Measurements from ENCODE around the gene HNRNPA1. TPM values are rescaled to one million over a fixed set of nuclear protein-coding genes. Genes with fewer than 3 reads are reported as not detected.

Gene HNRNPA1
- polyA plus RNA-seq, 4 donors, result 3,341 to 3,757 (median 3,663) TPM

DNA sequence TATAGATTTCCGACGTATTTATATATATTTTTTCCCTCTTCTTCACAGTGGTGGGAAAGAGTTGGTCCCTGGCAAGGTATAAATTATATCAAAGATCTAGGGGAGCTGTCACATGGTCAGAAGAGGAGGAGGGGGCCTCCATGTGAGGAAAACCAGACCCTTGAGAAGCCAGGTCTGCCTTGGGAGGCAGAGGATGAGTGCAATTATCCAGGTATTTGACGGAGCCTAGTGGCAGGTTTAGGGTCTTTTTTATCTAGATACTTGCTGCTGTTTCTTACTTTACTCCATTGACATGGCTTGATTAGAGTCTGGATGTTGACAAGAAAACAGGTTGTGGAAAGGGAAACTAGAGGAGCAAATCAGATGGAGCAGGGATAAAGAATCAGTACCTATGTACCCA is 49.9 kb downstream of the HNRNPA1 start:
- DNase-seq (ENCODE audit: low read depth in 4 of 4, low spot score in 3 of 4), result no peak

GRCh38 chr12:54331461-54331860 is 50.9 kb downstream of the HNRNPA1 start:
- DNase-seq (ENCODE audit: low read depth in 4 of 4, low spot score in 3 of 4), result no peak

DNA sequence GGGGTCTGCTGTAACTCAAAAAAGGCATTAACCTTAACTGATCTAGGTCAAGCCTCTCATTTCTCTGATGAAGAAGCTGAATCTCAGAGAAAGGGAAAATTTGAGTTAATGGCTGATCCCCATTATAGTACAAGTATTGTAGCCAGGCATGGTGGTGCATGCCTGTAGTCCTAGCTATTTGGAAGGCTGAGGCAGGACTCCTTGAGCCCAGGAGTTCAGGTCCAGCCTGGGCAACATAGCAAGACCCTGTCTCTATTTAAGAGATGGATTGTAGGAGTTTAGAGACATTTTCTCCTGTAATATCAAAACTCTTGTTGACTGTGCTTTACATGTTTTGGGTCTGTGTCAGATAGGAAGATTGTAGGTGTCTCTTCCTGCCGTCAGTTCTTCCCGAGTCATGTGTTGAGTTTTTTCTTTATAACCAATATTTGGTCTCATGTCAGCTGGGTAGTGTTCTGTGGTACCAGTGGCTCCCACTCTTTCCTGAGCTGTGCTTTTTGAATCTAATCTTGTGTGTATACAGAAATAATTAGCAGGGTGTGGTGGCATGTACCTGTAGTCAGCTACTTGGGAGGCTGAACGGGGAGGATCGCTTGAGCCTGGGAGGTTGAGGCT is 53.0 kb downstream of the HNRNPA1 start:
- DNase-seq (ENCODE audit: low read depth in 4 of 4, low spot score in 3 of 4), result no peak

Other genes starting within 250 kb of the HNRNPA1 start
- 1 to 10 TPM; 1.6 to 2.3 (median 1.9) TPM for gene HOXC5, start 247.7 kb upstream of the HNRNPA1 start, polyA plus RNA-seq (ENCODE audit: insufficient read length in 4 of 4)
- 10 to 100 TPM; 42.7 to 53.0 (median 51.1) TPM for gene HOXC4, start 226.9 kb upstream of the HNRNPA1 start, polyA plus RNA-seq (ENCODE audit: insufficient read length in 4 of 4)
- gene SMUG1, start 91.7 kb upstream of the HNRNPA1 start, polyA plus RNA-seq (ENCODE audit: insufficient read length in 4 of 4), result 10 to 100 TPM; 30.7 to 36.1 (median 33.8) TPM
- gene CBX5, start 604 bp upstream of the HNRNPA1 start, polyA plus RNA-seq (ENCODE audit: insufficient read length in 4 of 4), result 100 to 1,000 TPM; 103 to 136 (median 126) TPM
- gene NFE2, start 20.3 kb downstream of the HNRNPA1 start, polyA plus RNA-seq (ENCODE audit: insufficient read length in 4 of 4), result 1 to 10 TPM; 2.0 to 4.8 (median 2.4) TPM
- gene COPZ1, start 44.4 kb downstream of the HNRNPA1 start, polyA plus RNA-seq (ENCODE audit: insufficient read length in 4 of 4), result 100 to 1,000 TPM; 214 to 236 (median 220) TPM
- gene GPR84, start 83.8 kb downstream of the HNRNPA1 start, polyA plus RNA-seq (ENCODE audit: insufficient read length in 4 of 4), result under 1 TPM in 3 of 4 donors, not detected in 1; 0.10 to 0.22 (median 0.17) TPM
- gene ZNF385A, start 104.0 kb downstream of the HNRNPA1 start, polyA plus RNA-seq (ENCODE audit: insufficient read length in 4 of 4), result 10 to 100 TPM; 11.7 to 15.7 (median 12.9) TPM
- 10 to 100 TPM; 39.2 to 50.6 (median 44.7) TPM for gene ITGA5, start 138.5 kb downstream of the HNRNPA1 start, polyA plus RNA-seq (ENCODE audit: insufficient read length in 4 of 4)
- under 1 TPM in 1 of 4 donors, not detected in 3; 0.04 TPM for gene GTSF1, start 192.9 kb downstream of the HNRNPA1 start, polyA plus RNA-seq (ENCODE audit: insufficient read length in 4 of 4)
- gene NCKAP1L, start 217.0 kb downstream of the HNRNPA1 start, polyA plus RNA-seq (ENCODE audit: insufficient read length in 4 of 4), result 1 to 10 TPM; 3.4 to 4.0 (median 3.6) TPM

Data from right renal pelvis (tissue), 4 donors.